Activated naive CD4-positive, alpha-beta T cell treated with anti-CD3 and anti-CD28 coated beads, Interleukin-2, amount 50 U/mL, for 72 hours (primary cell): ENCODE data around the gene GCK. TPM values are rescaled to one million over a fixed set of nuclear protein-coding genes. Genes with fewer than 3 reads are reported as not detected.
A peak's percentile ranks its signal among the peaks of the same experiment; 100 is the strongest.

Experiments
- ATAC-seq, 2 donors: fragments of 150-1000 bp; cut with Tn5 transposase; 2 replicates each; pipeline ENCODE4 v1.10.0; 2021; ENCODE audit warnings: mild to moderate bottlenecking in 2 of 2, moderate library complexity in 2 of 2
- DNase-seq, 2 donors: peaks; one replicate each; pipeline ENCODE4 v3.0.0; 2021 to 2022; ENCODE audit warnings: low spot score in 2 of 2
- H3K27ac Mint-ChIP-seq, 2 donors: one replicate each; pipeline ENCODE4 v1.8.0; 2022; ENCODE audit warnings: mild to moderate bottlenecking in 2 of 2, mixed read lengths in 2 of 2
- H3K36me3 Mint-ChIP-seq, 2 donors: one replicate each; pipeline ENCODE4 v1.8.0; 2022; ENCODE audit warnings: mixed read lengths in 2 of 2
- H3K9me3 Mint-ChIP-seq, 2 donors: one replicate each; pipeline ENCODE4 v1.8.0; 2022; ENCODE audit warnings: mixed read lengths in 2 of 2
- total RNA-seq, 2 donors: library from RNA; stranded (reverse); gene quantifications; one replicate each; pipeline ENCODE4 v1.2.3, GENCODE V29; 2022

The GCK gene
- total RNA-seq: 1 to 10 TPM in 1 of 2 donors, under 1 TPM in 1; 0.80 to 1.2 TPM

GRCh38 chr7:44189286-44189992, at the start of gene GCK:
TSS of gene GCK (minus strand) at chr7:44189439. CDS start at chr7:44188953, 486 bp downstream.
- H3K27ac Mint-ChIP-seq: peak within 1 kb of the TSS in 1 of 2 donors; percentile 27
- no peaks in the 10 kb centered on the region for H3K36me3 Mint-ChIP-seq
- DNase-seq (no peak), ATAC-seq (no peak)
- H3K9me3 Mint-ChIP-seq: peaks cover 0 to 6% of the 10 kb centered on the region in 2 donors

GRCh38 chr7:44238116-44238695, 49.0 kb upstream of the GCK start:
- ATAC-seq: no peak
- Mint-ChIP-seq H3K27ac (no peak overlapping the region), H3K9me3 (no peaks in the 10 kb centered on the region), H3K36me3 (no peaks in the 10 kb centered on the region)
- no peak for DNase-seq

- Mint-ChIP-seq H3K27ac (no peak overlapping the region), H3K36me3 (no peaks in the 10 kb centered on the region), H3K9me3 (no peaks in the 10 kb centered on the region)
- ATAC-seq: no peak
- DNase-seq: no peak
These were observed 48.5 kb upstream of the GCK start for GRCh38 chr7:44237696-44238095.

- Mint-ChIP-seq H3K36me3 (no peaks in the 10 kb centered on the region), H3K27ac (peak overlapping the region in 1 of 2 donors; percentile 19), H3K9me3 (no peaks in the 10 kb centered on the region)
- no peak for DNase-seq
- ATAC-seq: no peak
These were observed 47.1 kb upstream of the GCK start for GRCh38 chr7:44236333-44236728.

GRCh38 chr7:44235582-44236332, 46.5 kb upstream of the GCK start:
- ATAC-seq: no peak
- H3K9me3 Mint-ChIP-seq: no peaks in the 10 kb centered on the region

GRCh38 chr7:44235066-44235465, 45.8 kb upstream of the GCK start:
- no peak for ATAC-seq
- Mint-ChIP-seq H3K9me3 (no peaks in the 10 kb centered on the region), H3K36me3 (no peaks in the 10 kb centered on the region), H3K27ac (peak overlapping the region in 1 of 2 donors; percentile 40)
- DNase-seq: no peak

More at GRCh38 chr7:44235582-44236332, 46.5 kb upstream of the GCK start:
- DNase-seq: no peak
- Mint-ChIP-seq H3K27ac (peak overlapping the region; percentile 19 to 40), H3K36me3 (no peaks in the 10 kb centered on the region)

- peak overlapping the region in 1 of 2 donors; percentile 8 for H3K27ac Mint-ChIP-seq
- H3K9me3 Mint-ChIP-seq: no peaks in the 10 kb centered on the region
- no peaks in the 10 kb centered on the region for H3K36me3 Mint-ChIP-seq
- DNase-seq (no peak), ATAC-seq (no peak)
These were observed 43.9 kb upstream of the GCK start for GRCh38 chr7:44232901-44233715.

GRCh38 chr7:44232396-44232795, 43.2 kb upstream of the GCK start:
- DNase-seq (no peak), ATAC-seq (no peak)
- Mint-ChIP-seq H3K36me3 (no peaks in the 10 kb centered on the region), H3K9me3 (no peaks in the 10 kb centered on the region), H3K27ac (peak overlapping the region in 1 of 2 donors; percentile 36)

GRCh38 chr7:44231088-44231487, 41.8 kb upstream of the GCK start:
- Mint-ChIP-seq H3K36me3 (no peaks in the 10 kb centered on the region), H3K27ac (no peak overlapping the region), H3K9me3 (no peaks in the 10 kb centered on the region)
- DNase-seq: no peak
- ATAC-seq: no peak

GRCh38 chr7:44230286-44230685, 41.0 kb upstream of the GCK start:
- Mint-ChIP-seq H3K9me3 (no peaks in the 10 kb centered on the region), H3K36me3 (no peaks in the 10 kb centered on the region), H3K27ac (no peak overlapping the region)
- ATAC-seq: no peak
- no peak for DNase-seq

GRCh38 chr7:44229546-44230105, 40.4 kb upstream of the GCK start:
- DNase-seq (no peak), ATAC-seq (no peak)
- Mint-ChIP-seq H3K36me3 (no peaks in the 10 kb centered on the region), H3K27ac (no peak overlapping the region), H3K9me3 (no peaks in the 10 kb centered on the region)

GRCh38 chr7:44228571-44229350, 39.5 kb upstream of the GCK start:
- Mint-ChIP-seq H3K27ac (peak overlapping the region in 1 of 2 donors; percentile 49), H3K9me3 (no peaks in the 10 kb centered on the region), H3K36me3 (no peaks in the 10 kb centered on the region)
- ATAC-seq (no peak), DNase-seq (no peak)

GRCh38 chr7:44227911-44228310, 38.7 kb upstream of the GCK start:
- no peaks in the 10 kb centered on the region for H3K36me3 Mint-ChIP-seq
- DNase-seq: no peak
- H3K27ac Mint-ChIP-seq: peak overlapping the region in 1 of 2 donors; percentile 49
- ATAC-seq: no peak
- H3K9me3 Mint-ChIP-seq: no peaks in the 10 kb centered on the region

GRCh38 chr7:44226396-44226753, 37.1 kb upstream of the GCK start:
- no peaks in the 10 kb centered on the region for H3K36me3 Mint-ChIP-seq
- H3K27ac Mint-ChIP-seq: no peak overlapping the region
- no peak for DNase-seq
- no peak for ATAC-seq
- H3K9me3 Mint-ChIP-seq: no peaks in the 10 kb centered on the region

GRCh38 chr7:44225566-44226395, 36.5 kb upstream of the GCK start:
- ATAC-seq: no peak
- no peaks in the 10 kb centered on the region for H3K36me3 Mint-ChIP-seq
- peak overlapping the region in 1 of 2 donors; percentile 36 for H3K27ac Mint-ChIP-seq
- no peak for DNase-seq
- no peaks in the 10 kb centered on the region for H3K9me3 Mint-ChIP-seq
